ENCODE results near the gene SLC25A11.

DNA sequence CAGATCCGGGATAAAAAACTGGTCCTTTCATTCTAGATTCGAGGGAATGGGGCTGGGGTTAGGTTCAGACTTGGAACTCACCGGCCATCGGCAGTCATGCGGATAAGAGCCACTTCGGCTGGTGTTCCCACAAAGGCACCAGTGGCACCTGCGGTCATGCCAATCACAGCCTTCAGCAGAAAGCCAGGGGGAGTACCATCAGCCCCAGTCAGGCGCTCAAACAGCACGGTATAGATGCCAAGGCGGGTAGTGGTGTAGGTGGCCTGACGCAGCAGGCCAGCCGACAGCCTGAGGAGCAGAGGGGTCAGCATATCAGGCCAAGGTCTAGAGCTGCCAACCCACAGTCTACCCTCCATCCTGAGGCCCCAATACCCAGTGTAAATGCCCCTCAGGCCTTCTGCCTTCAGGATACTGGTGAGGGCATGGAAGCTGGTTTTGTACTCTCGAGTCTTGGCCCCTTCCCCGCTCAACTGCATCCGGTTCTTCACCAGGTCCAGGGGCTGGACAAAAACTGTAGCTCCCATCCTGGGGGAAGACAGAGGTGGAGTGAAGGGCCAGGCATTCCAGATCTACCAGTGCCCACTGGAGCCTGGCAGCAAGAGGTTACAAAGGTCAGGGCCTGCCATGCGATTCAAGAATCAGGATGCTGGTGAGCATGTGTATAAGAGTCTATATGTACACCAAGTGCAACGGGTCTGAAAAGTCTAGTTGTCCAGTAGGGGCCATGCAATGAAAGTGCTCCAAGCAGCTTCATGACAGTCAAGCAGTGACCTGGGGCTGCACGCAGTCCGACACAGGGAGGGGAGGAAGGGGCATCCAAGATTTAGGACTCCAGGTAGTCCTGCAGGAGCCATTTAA is 929 bp downstream of the SLC25A11 start:
- TF ChIP-seq, protein P1, sequence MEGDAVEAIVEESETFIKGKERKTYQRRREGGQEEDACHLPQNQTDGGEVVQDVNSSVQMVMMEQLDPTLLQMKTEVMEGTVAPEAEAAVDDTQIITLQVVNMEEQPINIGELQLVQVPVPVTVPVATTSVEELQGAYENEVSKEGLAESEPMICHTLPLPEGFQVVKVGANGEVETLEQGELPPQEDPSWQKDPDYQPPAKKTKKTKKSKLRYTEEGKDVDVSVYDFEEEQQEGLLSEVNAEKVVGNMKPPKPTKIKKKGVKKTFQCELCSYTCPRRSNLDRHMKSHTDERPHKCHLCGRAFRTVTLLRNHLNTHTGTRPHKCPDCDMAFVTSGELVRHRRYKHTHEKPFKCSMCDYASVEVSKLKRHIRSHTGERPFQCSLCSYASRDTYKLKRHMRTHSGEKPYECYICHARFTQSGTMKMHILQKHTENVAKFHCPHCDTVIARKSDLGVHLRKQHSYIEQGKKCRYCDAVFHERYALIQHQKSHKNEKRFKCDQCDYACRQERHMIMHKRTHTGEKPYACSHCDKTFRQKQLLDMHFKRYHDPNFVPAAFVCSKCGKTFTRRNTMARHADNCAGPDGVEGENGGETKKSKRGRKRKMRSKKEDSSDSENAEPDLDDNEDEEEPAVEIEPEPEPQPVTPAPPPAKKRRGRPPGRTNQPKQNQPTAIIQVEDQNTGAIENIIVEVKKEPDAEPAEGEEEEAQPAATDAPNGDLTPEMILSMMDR (IDR thresholded peaks at IDR 0.05) = no peak
- no peak for TF ChIP-seq POLR2A (IDR thresholded peaks at IDR 0.05)

Measured in uterus (tissue), 2 donors.